Body of pancreas (tissue), 4 donors: ENCODE data around the gene DAP. TPM values are rescaled to one million over a fixed set of nuclear protein-coding genes. Genes with fewer than 3 reads are reported as not detected.

Experiments
- ATAC-seq: fragments of 150-250 bp; one replicate; pipeline ENCODE4 v1.9.1; 2016
- DNase-seq, 4 donors: peaks; one replicate each; pipeline ENCODE4 v3.0.0-alpha.2; 2019
- H3K27ac ChIP-seq, 4 donors: fragments of 200-600 bp; sonication (generic); 1 replicate in 3 of 4; 2 replicates in 1 of 4; pipeline versions ENCODE4 v1.5.1 to v1.6.1; 2016 to 2019; ENCODE audit warnings: mild to moderate bottlenecking in 1 of 4, mixed read lengths in 1 of 4, moderate library complexity in 1 of 4
- H3K27me3 ChIP-seq, 2 donors: fragments of 200-600 bp; sonication (generic); one replicate each; pipeline ENCODE4 v1.6.0; 2016; ENCODE audit warnings: mild to moderate bottlenecking in 1 of 2
- H3K36me3 ChIP-seq, 2 donors: fragments of 200-600 bp; sonication (generic); replicated peaks in 1 of 2; 2 replicates each; pipeline ENCODE4 v1.5.1; 2016; ENCODE audit warnings: low read depth in 2 of 2; ENCODE audit not compliant: insufficient read depth in 1 of 2
- H3K4me1 ChIP-seq: fragments of 200-600 bp; sonication (generic); one replicate; pipeline ENCODE4 v1.6.0; 2016
- H3K4me3 ChIP-seq, 2 donors: fragments of 200-600 bp; sonication (generic); 1 replicate in 1 of 2; 2 replicates in 1 of 2; pipeline ENCODE4 v1.5.1; 2016 to 2019
- H3K9me3 ChIP-seq, 3 donors: fragments of 200-600 bp; sonication (generic); 1 replicate in 2 of 3; 2 replicates in 1 of 3; pipeline ENCODE4 v1.5.1; 2016
- CTCF ChIP-seq, 7 experiments: fragments of 450-650 bp in 4 of 7; fragments of 200-600 bp in 3 of 7; sonication (generic) in 3 of 7; IDR thresholded peaks; one replicate each; pipeline ENCODE4 v1.5.1; 2016 to 2019; ENCODE audit warnings: antibody characterized with exemption in 7 of 7
- POLR2A ChIP-seq, 3 donors: fragments of 450-650 bp; IDR thresholded peaks; one replicate each; pipeline ENCODE4 v1.6.1; 2016; ENCODE audit warnings: antibody characterized with exemption in 3 of 3, mild to moderate bottlenecking in 2 of 3
- WGBS, 2 donors: methylation state at CpG; one replicate each; pipeline ENCODE4 v1.1.5; 2017; 5-methylcytosine and 5-hydroxymethylcytosine counted together
- intact Hi-C: fragments of 100-400 bp; cut with DNase I; formaldehyde crosslinking; loops from one replicate; pipeline ENCODE4 v1.15.1; 2023
- total RNA-seq, 2 donors: library from RNA; depleted of rRNA; stranded (reverse); fragments of >200 nt; gene quantifications; one replicate each; pipeline ENCODE4 v1.1.0, GENCODE V29; 2016

Gene DAP
- total RNA-seq, 2 donors from 2014 or later, result 93.6 to 112 TPM

- TF ChIP-seq POLR2A (IDR thresholded peaks at IDR 0.05), result no peak
- TF ChIP-seq CTCF (IDR thresholded peaks at IDR 0.05), result no peak
- ATAC-seq, result no peak
- H3K36me3 ChIP-seq, result peaks cover 15 to 33% of the 10 kb centered on the region in 2 donors
- no peak for DNase-seq
- H3K27me3 ChIP-seq, result no peaks in the 10 kb centered on the region
- intact Hi-C loops, result no loop called here
- no peak overlapping the region for H3K27ac ChIP-seq
- no peak overlapping the region for H3K4me3 ChIP-seq
- 73 to 77% methylated on average over 4 of the region's 4 CpGs for WGBS, 2 donors
- peaks cover 8% of the 10 kb centered on the region for H3K4me1 ChIP-seq
- H3K9me3 ChIP-seq, result no peaks in the 10 kb centered on the region
Observed at GRCh38 chr5:10676224-10676623, 84.8 kb downstream of the DAP start.

GRCh38 chr5:10675177-10675700 is 85.8 kb downstream of the DAP start:
- ATAC-seq (no peak), DNase-seq (no peak)
- Histone ChIP-seq H3K9me3 (no peaks in the 10 kb centered on the region), H3K27me3 (no peaks in the 10 kb centered on the region), H3K4me1 (peaks cover 8% of the 10 kb centered on the region), H3K4me3 (no peak overlapping the region), H3K27ac (no peak overlapping the region), H3K36me3 (peaks cover 10 to 23% of the 10 kb centered on the region in 2 donors)
- WGBS, 2 donors, result 78 to 80% methylated on average over 14 of the region's 14 CpGs
- no peak for TF ChIP-seq CTCF (IDR thresholded peaks at IDR 0.05)
- TF ChIP-seq POLR2A (IDR thresholded peaks at IDR 0.05), result no peak
- intact Hi-C loops, result no loop called here

GRCh38 chr5:10674582-10674981 is 86.5 kb downstream of the DAP start:
- H3K27me3 ChIP-seq, result no peaks in the 10 kb centered on the region
- DNase-seq (no peak), ATAC-seq (peak; percentile 13)
- peaks cover 9 to 17% of the 10 kb centered on the region in 2 donors for H3K36me3 ChIP-seq
- H3K9me3 ChIP-seq, result no peaks in the 10 kb centered on the region
- WGBS, 2 donors, result 57 to 61% methylated on average over 6 of the region's 6 CpGs
- peaks cover 8% of the 10 kb centered on the region for H3K4me1 ChIP-seq
- no peak overlapping the region for H3K4me3 ChIP-seq
- TF ChIP-seq POLR2A (IDR thresholded peaks at IDR 0.05), result no peak
- TF ChIP-seq CTCF (IDR thresholded peaks at IDR 0.05), result no peak
- intact Hi-C loops, result no loop called here
- H3K27ac ChIP-seq, result no peak overlapping the region

- TF ChIP-seq POLR2A (IDR thresholded peaks at IDR 0.05), result no peak
- no peak for TF ChIP-seq CTCF (IDR thresholded peaks at IDR 0.05)
- WGBS, 2 donors, result 79 to 82% methylated on average over 11 of the region's 11 CpGs
- Histone ChIP-seq H3K36me3 (peaks cover 5 to 13% of the 10 kb centered on the region in 2 donors), H3K4me1 (peaks cover 8% of the 10 kb centered on the region), H3K27ac (no peak overlapping the region), H3K9me3 (no peaks in the 10 kb centered on the region), H3K27me3 (no peaks in the 10 kb centered on the region), H3K4me3 (no peak overlapping the region)
- intact Hi-C loops, result no loop called here
- DNase-seq (no peak), ATAC-seq (no peak)
Observed at GRCh38 chr5:10674096-10674495, 86.9 kb downstream of the DAP start.

- H3K9me3 ChIP-seq, result no peaks in the 10 kb centered on the region
- peaks cover 8% of the 10 kb centered on the region for H3K4me1 ChIP-seq
- ATAC-seq (no peak), DNase-seq (no peak)
- 68 to 78% methylated on average over 9 of the region's 9 CpGs for WGBS, 2 donors
- no peak overlapping the region for H3K4me3 ChIP-seq
- no peak overlapping the region for H3K27ac ChIP-seq
- H3K27me3 ChIP-seq, result no peaks in the 10 kb centered on the region
- peaks cover 4 to 10% of the 10 kb centered on the region in 2 donors for H3K36me3 ChIP-seq
- no peak for TF ChIP-seq POLR2A (IDR thresholded peaks at IDR 0.05)
- no peak for TF ChIP-seq CTCF (IDR thresholded peaks at IDR 0.05)
- intact Hi-C loops, result no loop called here
Observed at GRCh38 chr5:10673407-10673806, 87.6 kb downstream of the DAP start.
